SK-N-MC (cell line): Measurements from ENCODE around the gene HBG2.

Experiments
- EZH2 ChIP-seq: fragments of 200-600 bp; sonication (generic); IDR thresholded peaks from one replicate; pipeline ENCODE4 v1.6.1; 2017; ENCODE audit warnings: antibody characterized with exemption
- POLR2AphosphoS5 ChIP-seq: IDR thresholded peaks from 2 replicates; pipeline ENCODE4 v1.6.1; 2012; ENCODE audit warnings: mild to moderate bottlenecking, low read depth, low read length, borderline replicate concordance

- TF ChIP-seq EZH2 (no peak), POLR2AphosphoS5 (no peak)
These were observed 32.3 kb upstream of the HBG2 start for GRCh38 chr11:5286901-5287300.
